GM12878 (cell line): ENCODE data around the gene KDM3B.

Experiments used
- ATF3 ChIP-seq: IDR thresholded peaks from 2 replicates; pipeline ENCODE4 v1.6.1; 2011; ENCODE audit warnings: low read depth, mild to moderate bottlenecking, low read length, moderate library complexity, borderline replicate concordance; ENCODE audit errors: extremely low read depth
- CBX5 ChIP-seq: sonication (generic); IDR thresholded peaks from 2 replicates; pipeline ENCODE4 v1.6.1; 2016; ENCODE audit warnings: low read depth, moderate library complexity, mild to moderate bottlenecking, inconsistent platforms
- CTCF ChIP-seq, 3 experiments: IDR thresholded peaks in 2 of 3; conservative IDR thresholded peaks in 1 of 3; 2 replicates each; pipeline ENCODE4 v1.5.1; 2011; ENCODE audit warnings: low read depth in 3 of 3, low read length in 3 of 3, mild to moderate bottlenecking in 3 of 3, control low read depth in 2 of 3, moderate library complexity in 2 of 3, inconsistent platforms in 1 of 3, mixed read lengths in 1 of 3; ENCODE audit not compliant: control insufficient read depth in 2 of 3, insufficient read depth in 1 of 3; ENCODE audit errors: extremely low read depth in 1 of 3
- EZH2 ChIP-seq: IDR thresholded peaks from 2 replicates; pipeline ENCODE4 v1.6.1; 2012; ENCODE audit warnings: low read depth, mild to moderate bottlenecking, control low read depth, inconsistent platforms, low read length, borderline replicate concordance; ENCODE audit not compliant: control insufficient read depth
- MAX ChIP-seq: IDR thresholded peaks from 2 replicates; pipeline ENCODE4 v1.6.1; 2012; ENCODE audit warnings: low read depth, low read length, improper control_type of control experiment
- MYC ChIP-seq: IDR thresholded peaks from 2 replicates; pipeline ENCODE4 v1.6.1; 2011; ENCODE audit warnings: mild to moderate bottlenecking, low read length, moderate library complexity, inconsistent platforms; ENCODE audit not compliant: insufficient read depth, insufficient replicate concordance, insufficient read length, severe bottlenecking
- PKNOX1 ChIP-seq: fragments of 450-650 bp; IDR thresholded peaks from 2 replicates; pipeline ENCODE4 v1.6.1; 2016; ENCODE audit warnings: mild to moderate bottlenecking
- POLR2A ChIP-seq: IDR thresholded peaks from 2 replicates; pipeline ENCODE4 v1.6.1; 2011; ENCODE audit warnings: low read depth, mild to moderate bottlenecking, low read length
- POLR2AphosphoS5 ChIP-seq: IDR thresholded peaks from 2 replicates; pipeline ENCODE4 v1.6.1; 2011; ENCODE audit warnings: mild to moderate bottlenecking, low read length, inconsistent platforms
- SMARCA5 ChIP-seq: fragments of 450-650 bp; IDR thresholded peaks from 2 replicates; pipeline ENCODE4 v1.6.1; 2017; ENCODE audit warnings: mild to moderate bottlenecking
- SPI1 ChIP-seq: IDR thresholded peaks from 2 replicates; pipeline ENCODE4 v1.6.1; 2011; ENCODE audit warnings: low read depth, mild to moderate bottlenecking, low read length, moderate library complexity, borderline replicate concordance; ENCODE audit not compliant: insufficient read depth
- SRF ChIP-seq, 2 experiments: IDR thresholded peaks; 2 replicates each; pipeline ENCODE4 v1.6.1; 2011; ENCODE audit warnings: low read depth in 2 of 2, low read length in 2 of 2, mild to moderate bottlenecking in 1 of 2, moderate library complexity in 1 of 2
- ZBTB11 ChIP-seq: fragments of 450-650 bp; formaldehyde crosslinking; IDR thresholded peaks from 2 replicates; pipeline ENCODE4 v1.5.0; 2022; ENCODE audit warnings: mild to moderate bottlenecking, missing genetic modification characterization
- ZNF592 ChIP-seq: fragments of 450-650 bp; IDR thresholded peaks from 2 replicates; pipeline ENCODE4 v1.6.1; 2017; ENCODE audit warnings: mild to moderate bottlenecking, moderate library complexity

- TF ChIP-seq MYC: no peak
- no peak for TF ChIP-seq ZNF592
- TF ChIP-seq SMARCA5: no peak
- TF ChIP-seq MAX: no peak
- TF ChIP-seq SRF (IDR thresholded peaks at IDR 0.05; ENCODE audit: low read depth in 2 of 2, low read length in 2 of 2): no peak
- TF ChIP-seq PKNOX1: no peak
- no peak for TF ChIP-seq ZBTB11 (CRISPR knock-in tag)
- no peak for TF ChIP-seq POLR2A
- TF ChIP-seq EZH2: no peak
- no peak for TF ChIP-seq SPI1
- TF ChIP-seq CBX5: no peak
- no peak for TF ChIP-seq CTCF (IDR thresholded peaks at IDR 0.05 in 2 of 3, conservative IDR thresholded peaks at IDR 0.05 in 1 of 3; ENCODE audit: control insufficient read depth in 2 of 3, extremely low read depth in 1 of 3, insufficient read depth in 1 of 3, low read depth in 3 of 3, low read length in 3 of 3)
- TF ChIP-seq ATF3: no peak
- no peak for TF ChIP-seq POLR2AphosphoS5
Measured at GRCh38 chr5:138382347-138382746, 29.9 kb downstream of the KDM3B start.
